22Rv1 (cell line): ENCODE measurements around the gene DMD.

Experiments used
- CTCF ChIP-seq: fragments of 450-650 bp; IDR thresholded peaks from 2 replicates; pipeline ENCODE4 v1.5.1; 2017; ENCODE audit warnings: mild to moderate bottlenecking
- ZFX ChIP-seq: fragments of 450-650 bp; IDR thresholded peaks from 2 replicates; pipeline ENCODE4 v1.6.1; 2017; ENCODE audit warnings: antibody characterized with exemption, borderline replicate concordance

- TF ChIP-seq CTCF (no peak), ZFX (no peak)
These were observed 596.6 kb downstream of the DMD start for GRCh38 chrX:32614707-32615106.
